Spleen (tissue), 7 donors: Measurements from ENCODE around the gene PPCS.

Source experiments
- POLR2AphosphoS5 ChIP-seq, 3 donors: sonication (generic); formaldehyde crosslinking; IDR thresholded peaks; one replicate each; pipeline ENCODE4 v1.5.1; 2017; ENCODE audit warnings: antibody characterized with exemption in 3 of 3
- TF ChIP-seq, protein P1 (sequence below), 11 experiments: fragments of 200-600 bp in 7 of 11; fragments of 450-650 bp in 4 of 11; sonication (generic) in 4 of 11; IDR thresholded peaks in 8 of 11; conservative IDR thresholded peaks in 3 of 11; 1 replicate in 7 of 11; 2 replicates in 4 of 11; pipeline versions ENCODE4 v1.4.0 to v1.8.0; 2016 to 2021; ENCODE audit warnings: antibody characterized with exemption in 11 of 11, inconsistent platforms in 4 of 11, mild to moderate bottlenecking in 1 of 11
- donor health status: DM: no; HTN: no; CAD: no; lungs with moderate emphysema.
- donor health status: DM: no; HTN: no; CAD: no.
- donor health status: DM: no; HTN: no; CAD: no.

DNA sequence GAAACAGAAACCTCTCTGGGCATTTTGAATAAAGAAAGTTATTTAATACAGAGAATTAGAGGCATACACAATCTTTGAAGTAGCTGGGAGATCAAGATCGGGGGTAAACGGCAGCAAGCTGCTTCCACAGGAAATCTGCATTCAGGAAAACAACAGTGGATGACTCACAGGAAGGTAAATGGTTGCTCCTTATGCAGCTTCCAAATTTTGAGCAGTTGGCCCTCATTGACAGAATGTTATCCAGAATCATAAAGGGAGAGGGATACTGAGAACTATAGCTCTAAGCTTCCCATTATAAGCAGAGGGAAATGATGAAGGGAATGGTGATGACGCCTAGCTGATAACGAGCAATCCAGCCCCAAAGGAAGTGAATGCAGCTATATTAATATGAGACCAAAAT, 29.1 kb upstream of the PPCS start:
- TF ChIP-seq, protein P1, sequence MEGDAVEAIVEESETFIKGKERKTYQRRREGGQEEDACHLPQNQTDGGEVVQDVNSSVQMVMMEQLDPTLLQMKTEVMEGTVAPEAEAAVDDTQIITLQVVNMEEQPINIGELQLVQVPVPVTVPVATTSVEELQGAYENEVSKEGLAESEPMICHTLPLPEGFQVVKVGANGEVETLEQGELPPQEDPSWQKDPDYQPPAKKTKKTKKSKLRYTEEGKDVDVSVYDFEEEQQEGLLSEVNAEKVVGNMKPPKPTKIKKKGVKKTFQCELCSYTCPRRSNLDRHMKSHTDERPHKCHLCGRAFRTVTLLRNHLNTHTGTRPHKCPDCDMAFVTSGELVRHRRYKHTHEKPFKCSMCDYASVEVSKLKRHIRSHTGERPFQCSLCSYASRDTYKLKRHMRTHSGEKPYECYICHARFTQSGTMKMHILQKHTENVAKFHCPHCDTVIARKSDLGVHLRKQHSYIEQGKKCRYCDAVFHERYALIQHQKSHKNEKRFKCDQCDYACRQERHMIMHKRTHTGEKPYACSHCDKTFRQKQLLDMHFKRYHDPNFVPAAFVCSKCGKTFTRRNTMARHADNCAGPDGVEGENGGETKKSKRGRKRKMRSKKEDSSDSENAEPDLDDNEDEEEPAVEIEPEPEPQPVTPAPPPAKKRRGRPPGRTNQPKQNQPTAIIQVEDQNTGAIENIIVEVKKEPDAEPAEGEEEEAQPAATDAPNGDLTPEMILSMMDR (IDR thresholded peaks at IDR 0.05 in 8 of 11, conservative IDR thresholded peaks at IDR 0.05 in 3 of 11), result no peak
- TF ChIP-seq POLR2AphosphoS5 (IDR thresholded peaks at IDR 0.05), result no peak
